GM19395 (cell line): ENCODE measurements around the gene TBL2.
"Not testable (repeated sequence)": the region's sequence is repeated elsewhere in the genome, so short reads cannot be mapped to it uniquely, and the experiment has no call there.

Experiments
- ATAC-seq: cut with Tn5 transposase; IDR thresholded peaks from one replicate; pipeline ENCODE4 v1.9.1; 2021; ENCODE audit warnings: mild to moderate bottlenecking, moderate library complexity; ENCODE audit not compliant: unreplicated experiment

Gene TBL2

DNA sequence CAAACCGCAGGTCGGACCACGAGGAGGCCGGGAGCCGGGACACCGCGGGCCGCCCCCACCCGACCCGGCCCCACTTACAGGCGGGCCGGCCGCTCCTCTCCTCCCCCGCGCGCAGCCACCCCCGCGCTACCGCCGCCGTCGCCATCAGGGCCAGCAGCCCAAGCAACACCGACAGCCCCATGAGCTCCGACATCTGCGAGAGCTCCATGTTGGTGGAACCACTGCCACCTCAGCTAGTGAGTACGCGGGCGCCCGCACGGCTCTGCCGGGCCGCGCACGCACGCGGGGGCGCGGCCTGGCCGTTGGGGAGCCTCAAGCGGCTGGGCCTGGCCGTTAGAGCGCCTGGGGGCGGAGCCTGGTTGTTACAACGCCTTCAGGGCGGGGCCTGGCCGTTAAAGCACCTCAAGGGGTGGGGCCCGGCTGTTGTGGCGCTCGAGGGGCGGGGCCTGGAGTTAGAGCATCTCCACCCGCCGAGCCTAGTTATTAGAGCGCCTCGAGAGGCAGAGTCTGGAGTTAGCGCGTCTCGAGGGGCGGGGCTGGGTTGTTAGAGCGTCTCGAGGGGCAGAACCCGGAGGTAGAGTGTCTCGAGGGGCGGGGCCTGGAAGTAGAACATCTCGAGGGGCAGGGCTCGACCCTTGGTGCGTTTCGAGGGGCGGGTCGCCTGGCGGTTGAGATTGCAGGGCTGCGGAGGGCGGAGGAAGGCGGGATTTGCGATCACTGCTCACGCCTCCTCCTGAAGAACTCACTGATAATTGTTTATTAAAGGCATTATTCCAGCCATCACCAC is at the start of gene TBL2:
TSS of gene TBL2 (minus strand) at position 238 of the 787 bp plus-strand sequence. CDS start at position 208, 30 bp downstream.
- peak; percentile 88 for ATAC-seq

DNA sequence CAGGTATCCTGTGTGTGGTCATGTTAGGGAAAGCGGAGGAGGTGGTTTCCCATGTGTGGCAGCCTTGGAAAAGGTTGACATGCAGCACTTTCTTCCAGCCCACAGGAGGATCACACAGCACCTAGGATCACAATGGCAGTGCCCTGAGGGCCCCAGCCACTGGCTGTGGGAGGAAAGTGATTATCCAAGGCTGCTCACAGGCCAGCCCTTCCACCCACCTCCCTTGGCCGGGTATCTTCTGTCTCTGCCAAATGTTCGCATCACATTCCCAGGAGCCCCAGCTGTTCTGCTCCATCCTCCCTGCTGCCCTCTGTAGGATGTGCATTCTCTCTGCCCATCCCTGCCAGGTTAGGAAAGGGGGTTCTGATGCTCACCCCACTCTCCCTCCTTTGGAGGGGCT is 48.4 kb upstream of the TBL2 start:
- ATAC-seq = no peak

GRCh38 chr7:73625276-73625675 is 46.9 kb upstream of the TBL2 start:
- ATAC-seq = no peak

GRCh38 chr7:73624669-73625001 is 46.3 kb upstream of the TBL2 start:
- ATAC-seq = no peak

DNA sequence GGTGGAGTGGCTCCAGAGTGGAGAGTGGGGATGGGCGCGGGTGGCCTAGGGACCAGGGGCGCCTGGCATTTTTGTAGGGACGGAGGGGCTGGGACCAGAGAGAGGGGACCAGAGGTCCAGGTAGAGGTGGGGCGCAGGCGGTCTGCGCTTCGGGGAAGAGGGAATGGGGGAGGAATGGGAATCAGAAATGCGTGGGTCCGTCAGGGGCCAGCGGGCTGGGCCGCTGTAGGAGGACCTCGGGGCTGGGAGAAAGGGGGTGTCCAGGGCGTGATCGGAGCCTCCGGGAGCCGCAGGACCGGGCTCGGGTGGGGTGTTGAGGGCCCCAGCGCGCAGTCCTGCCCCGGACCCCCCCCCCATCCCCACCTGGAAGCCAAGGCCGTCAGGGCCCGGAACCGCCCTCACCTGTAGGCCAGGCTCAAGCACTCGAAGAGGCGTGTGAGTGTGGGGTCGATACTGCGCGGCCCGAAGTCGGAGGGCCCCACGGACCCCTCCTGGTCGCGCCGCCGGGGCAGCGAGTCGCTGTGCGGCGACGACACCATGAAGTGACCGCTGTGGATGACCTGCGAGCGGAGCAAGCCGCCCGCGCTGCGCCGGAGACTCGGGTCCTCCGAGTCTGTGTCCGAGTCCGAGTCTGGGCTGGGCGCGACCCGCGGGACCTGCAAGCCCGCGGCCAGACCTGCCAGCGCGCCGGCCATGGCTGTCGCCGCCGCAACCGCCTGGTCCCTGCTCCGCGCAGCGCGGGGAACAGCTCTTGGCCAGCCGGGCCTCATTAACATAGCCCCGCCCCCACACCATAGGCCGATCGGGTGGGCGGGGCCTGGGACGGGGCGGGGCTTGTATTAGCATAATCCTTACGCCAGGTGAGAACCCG is 45.7 kb upstream of the TBL2 start, which contains the start of gene MLXIPL:
TSS of gene MLXIPL (minus strand) at position 725 of the 871 bp plus-strand sequence. CDS start at position 695, 30 bp downstream.
- no peak for ATAC-seq

DNA sequence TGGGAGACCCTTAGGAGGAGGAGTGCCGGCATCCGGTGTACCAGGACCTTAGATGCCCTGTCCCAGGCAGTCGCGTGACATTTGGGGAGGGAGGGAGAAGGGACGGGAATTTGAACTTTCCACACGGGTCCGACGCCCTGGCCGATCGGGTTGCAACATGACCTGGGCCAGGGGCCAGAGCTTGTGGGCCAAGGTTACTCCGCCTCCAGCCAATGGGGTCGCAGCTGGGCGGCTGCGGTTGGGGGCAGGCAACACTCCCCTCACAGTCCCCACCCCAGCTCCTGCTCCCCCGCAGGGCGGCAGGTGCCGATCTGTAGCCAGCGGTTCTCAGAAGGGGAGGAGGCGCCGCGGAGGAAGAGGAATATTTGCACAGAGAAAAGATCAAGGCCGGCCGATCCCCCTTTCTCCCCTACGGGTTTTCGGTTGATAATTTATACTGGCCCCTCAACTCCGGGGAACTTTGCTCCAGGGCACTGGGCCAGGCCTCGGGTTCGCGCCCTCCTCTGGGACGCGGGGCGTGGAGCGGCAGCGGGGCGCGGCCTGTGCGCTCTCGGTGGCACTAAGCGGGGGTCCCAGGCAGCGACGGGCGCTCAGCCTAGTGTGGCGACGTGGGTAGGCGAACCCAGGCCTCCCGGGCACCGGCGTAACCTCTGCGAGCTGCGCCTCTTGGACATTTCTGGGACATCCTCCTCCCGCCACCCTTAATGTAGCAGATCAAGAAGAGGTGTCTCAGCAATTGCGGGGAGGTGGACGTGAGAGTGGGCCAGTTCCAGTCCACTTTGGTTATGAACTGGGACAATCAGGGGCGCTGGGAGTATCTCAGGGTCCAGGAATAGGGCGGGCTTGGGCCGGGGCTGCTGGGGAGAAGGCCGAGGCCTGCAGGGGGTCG is 44.8 kb upstream of the TBL2 start:
- ATAC-seq = no peak

GRCh38 chr7:73622527-73622908 is 44.1 kb upstream of the TBL2 start:
- ATAC-seq = no peak

DNA sequence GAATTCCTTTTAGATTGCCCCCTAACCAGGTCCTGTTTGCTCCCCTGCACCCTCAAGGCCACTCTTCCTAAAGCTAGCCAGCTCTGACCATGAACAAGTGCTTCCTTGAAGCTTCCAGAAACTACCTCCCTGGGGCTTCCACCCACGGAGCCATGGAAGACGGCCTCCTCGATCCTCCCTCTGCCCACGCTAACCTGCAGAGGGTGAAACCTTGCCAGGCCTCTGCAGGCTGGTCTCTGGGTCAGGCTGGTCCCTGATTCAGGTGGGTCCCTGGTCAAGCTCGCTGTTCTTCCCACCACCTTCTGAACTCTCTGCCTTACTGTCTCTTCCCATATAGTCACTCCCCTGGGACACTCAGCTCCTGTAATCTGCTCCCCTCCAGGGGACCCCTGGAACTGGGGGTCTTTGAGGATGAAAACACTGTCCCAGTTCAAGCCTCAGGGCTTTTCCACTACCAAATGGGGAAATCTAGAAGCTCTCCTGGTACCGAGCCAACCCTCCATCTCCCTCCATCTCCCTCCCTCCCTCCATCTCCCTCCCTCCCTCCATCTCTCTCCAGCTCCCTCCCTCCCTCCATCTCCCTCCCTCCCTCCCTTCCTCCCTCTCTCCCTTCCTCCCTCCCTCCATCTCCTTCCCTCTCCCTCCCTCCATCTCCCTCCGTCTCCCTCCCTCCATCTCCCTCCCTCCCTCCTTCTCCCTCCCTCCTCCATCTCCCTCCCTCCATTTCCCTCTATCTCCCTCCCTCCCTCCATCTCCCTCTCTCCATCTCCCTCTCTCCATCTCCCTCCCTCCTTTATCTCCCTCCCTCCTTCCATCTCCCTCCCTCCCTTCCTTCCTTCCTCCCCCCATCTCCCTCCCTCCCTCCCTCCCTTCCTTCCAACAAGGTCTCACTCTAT is 43.0 kb upstream of the TBL2 start:
- no peak for ATAC-seq

DNA sequence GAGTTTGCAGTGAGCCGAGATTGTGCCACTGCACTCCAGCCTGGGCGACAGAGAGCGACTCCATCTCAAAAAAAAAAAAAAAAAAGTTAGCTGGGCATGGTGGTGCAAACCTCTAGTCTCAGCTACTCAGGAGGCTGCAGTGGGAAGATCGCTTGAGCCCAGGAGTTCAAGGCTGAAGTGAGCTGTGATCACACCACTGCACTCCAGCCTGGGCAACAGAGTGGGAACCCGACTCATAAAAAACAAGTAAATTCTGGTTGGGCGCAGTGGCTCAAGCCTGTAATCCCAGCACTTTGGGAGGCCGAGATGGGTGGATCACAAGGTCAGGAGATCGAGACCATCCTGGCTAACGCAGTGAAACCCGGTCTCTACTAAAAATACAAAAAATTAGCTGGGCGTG is 41.0 kb upstream of the TBL2 start:
- ATAC-seq = not testable (repeated sequence)

DNA sequence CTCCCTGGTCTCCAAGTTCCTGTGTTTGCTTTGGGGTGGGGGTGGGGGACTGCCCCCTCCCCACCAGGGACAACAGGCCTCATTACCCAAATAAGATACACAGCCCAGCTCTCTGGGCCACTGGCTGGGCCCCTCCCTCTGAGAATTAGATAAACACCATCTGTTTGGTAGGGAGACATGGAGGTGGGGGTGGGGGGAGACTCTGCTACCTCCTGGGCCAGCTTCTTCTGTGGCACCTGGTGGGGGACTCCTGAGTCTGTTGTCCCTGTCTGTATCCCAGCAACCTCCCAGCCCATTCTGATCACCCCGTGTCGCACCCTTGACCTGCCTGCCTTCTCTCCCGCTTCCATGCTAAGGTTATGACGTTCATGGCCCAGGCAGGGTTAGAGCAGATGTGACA is 40.2 kb upstream of the TBL2 start:
- ATAC-seq = no peak

GRCh38 chr7:73617520-73617919 is 39.1 kb upstream of the TBL2 start:
- ATAC-seq = not testable (repeated sequence)

DNA sequence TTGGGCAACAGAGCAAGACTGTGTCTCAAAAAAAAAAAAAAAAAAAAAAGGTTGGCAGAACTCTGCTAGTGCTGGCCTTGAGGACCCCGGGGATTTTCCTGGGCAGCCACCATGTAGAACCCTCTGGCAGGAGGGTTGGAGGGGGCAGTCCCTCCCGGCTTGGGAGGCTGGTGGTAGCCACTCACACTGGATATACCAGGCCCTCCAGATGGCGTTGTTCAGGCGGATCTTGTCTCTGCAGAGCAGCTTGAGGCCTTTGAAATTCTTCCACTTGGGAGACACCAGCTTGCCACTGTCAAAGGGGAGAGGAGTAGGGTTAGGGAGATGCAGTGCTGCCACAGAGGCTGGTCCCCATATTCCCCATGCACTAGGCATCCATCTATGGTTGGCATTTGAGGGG is 37.5 kb upstream of the TBL2 start:
- no peak for ATAC-seq

- ATAC-seq = not testable (repeated sequence)
Measured at GRCh38 chr7:73614937-73615336, 36.6 kb upstream of the TBL2 start.

DNA sequence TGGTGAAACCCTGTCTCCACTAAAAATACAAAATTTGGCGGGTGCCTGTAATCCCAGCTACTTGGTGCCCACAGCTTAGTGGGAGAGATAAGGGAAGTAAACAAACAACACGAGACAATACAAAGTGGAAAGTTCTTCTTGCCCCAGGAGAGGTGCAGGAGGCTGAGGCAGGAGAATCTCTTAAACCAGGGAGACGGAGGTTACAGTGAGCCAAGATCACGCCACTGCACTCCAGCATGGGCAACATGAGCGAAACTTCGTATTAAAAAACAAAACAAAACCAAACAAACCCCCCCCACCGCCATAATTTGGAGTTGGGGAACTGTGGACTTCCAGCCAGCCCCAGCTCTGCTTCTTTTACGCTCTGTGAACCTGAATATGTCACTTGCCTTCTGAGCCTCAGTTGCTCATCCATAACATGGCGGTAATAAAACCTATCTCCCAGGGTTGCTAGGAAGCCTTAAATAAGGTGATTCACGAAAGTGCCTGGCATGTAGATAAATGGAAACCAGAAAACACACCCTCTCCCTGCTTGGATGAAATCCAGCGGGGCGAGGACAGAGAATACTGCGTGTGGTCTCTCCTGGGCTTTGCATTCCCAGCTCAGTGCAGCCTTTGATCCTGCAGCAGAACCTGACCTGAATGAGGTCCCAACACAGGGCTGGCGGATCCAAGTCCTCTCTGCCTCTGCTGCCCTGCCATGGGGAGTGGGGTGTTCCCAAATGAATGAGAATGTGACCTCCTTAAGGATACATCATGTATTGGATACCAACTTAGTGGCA is 35.8 kb upstream of the TBL2 start:
- no peak for ATAC-seq

DNA sequence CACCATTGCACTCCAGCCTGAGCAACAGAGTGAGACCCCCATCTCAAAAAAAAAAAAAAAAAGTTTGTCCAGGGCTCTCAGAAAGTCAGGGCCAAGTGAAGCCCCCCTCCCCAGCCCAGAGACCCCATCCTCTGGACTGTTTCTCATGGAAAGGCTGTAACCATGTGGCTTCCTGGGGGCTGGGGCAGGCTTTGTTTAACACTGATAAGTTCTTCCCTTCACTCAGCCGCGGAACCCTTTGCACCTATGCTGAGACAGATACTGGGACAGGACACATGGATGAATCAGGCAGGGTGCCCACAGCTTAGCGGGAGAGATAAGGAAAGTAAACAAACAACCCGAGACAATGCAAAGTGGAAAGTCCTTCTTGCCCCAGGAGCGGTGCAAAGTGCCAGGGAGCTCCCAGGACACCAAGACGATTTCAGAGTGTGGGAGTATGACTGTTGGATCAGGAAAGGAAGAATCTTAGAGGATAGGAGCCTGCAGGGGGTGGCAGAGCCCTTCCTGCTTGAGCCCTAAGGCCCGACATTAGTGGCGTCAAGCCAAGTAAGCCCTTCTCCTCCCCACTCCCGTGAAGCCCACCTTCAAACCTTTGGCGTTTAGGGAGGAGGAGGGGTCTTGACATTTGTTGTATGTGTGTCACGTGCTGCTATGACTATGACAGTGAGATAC is 34.4 kb upstream of the TBL2 start:
- no peak for ATAC-seq

GRCh38 chr7:73611017-73611555 is 32.7 kb upstream of the TBL2 start:
- ATAC-seq = no peak

DNA sequence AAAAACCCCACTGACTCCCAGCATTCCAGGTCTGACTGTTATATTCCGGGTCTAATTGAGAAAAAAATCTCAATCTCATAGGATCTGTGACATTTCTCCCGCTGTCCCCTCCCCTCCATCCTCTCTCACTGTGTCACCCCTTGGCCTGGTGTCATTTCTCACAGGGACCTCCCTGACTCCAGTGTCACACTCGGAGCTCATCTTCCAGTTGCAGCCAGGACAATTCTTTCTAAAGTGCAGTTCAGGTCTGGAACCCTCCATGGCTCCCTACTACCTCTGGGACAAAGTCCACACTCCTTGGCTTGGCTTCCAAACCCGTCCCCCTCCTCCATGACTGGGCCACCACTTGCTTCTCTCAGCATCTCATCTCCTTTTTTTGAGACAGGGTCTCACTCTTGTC is 31.7 kb upstream of the TBL2 start:
- ATAC-seq = no peak

DNA sequence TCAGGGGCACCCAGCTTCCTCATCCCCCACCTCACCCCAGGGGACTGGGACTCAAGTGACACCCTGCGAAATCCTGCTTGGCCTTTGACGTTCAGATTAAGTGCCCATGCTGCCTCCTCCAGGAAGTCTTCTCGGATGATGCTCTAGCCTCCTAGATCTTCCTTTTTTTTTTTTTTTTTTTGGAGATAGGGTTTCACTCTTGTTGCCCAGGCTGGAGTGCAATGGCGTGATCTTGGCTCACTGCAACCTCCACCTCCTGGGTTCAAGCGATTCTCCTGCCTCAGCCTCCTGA is 29.3 kb upstream of the TBL2 start:
- not testable (repeated sequence) for ATAC-seq
